ENCODE data around the gene CDHR3. TPM values are rescaled to one million over a fixed set of nuclear protein-coding genes. Genes with fewer than 3 reads are reported as not detected.

CDHR3 gene
- total and polyA plus RNA-seq, 9 of the 15 experiments (the other 6 are each of a cell fraction or from before 2014, with no cell fraction given), result 0.03 to 0.66 (median 0.24) TPM; not detected in 1

GRCh38 chr7:105924945-105925344 is 38.1 kb upstream of the CDHR3 start:
- no peak for ATAC-seq
- in situ Hi-C loops (cut with MboI), result no loop called here
- no peak for FAIRE-seq

More at GRCh38 chr7:105924945-105925344, 38.1 kb upstream of the CDHR3 start:
- Histone ChIP-seq H3K9me3 (replicated peaks; ENCODE audit: control insufficient read depth, insufficient read depth, low read depth, low read length) (no peaks in the 10 kb centered on the region; the same call in 1 of the 2 replicates), H3K4me3 (no peak overlapping the region), H3K27me3 (ENCODE audit: control insufficient read depth in 2 of 2, insufficient read depth in 2 of 2, low read length in 2 of 2) (peaks cover 9 to 25% of the 10 kb centered on the region in 2 experiments; a peak in 4 of 5 replicates), H3K79me2 (ENCODE audit: control insufficient read depth, insufficient read depth, low read length) (no peaks in the 10 kb centered on the region), H3K4me1 (replicated peaks in 1 of 2; ENCODE audit: control insufficient read depth in 2 of 2, insufficient read depth in 2 of 2, low read length in 2 of 2) (no peaks in the 10 kb centered on the region), H3K27ac (ENCODE audit: extremely low read depth, low read depth, low read length) (no peak overlapping the region), H4K20me1 (replicated peaks; ENCODE audit: control insufficient read depth, insufficient read depth, low read length) (no peaks in the 10 kb centered on the region), H3K9ac (ENCODE audit: insufficient read depth in 1 of 2, low read depth in 2 of 2, low read length in 2 of 2) (no peak overlapping the region), H3K36me3 (ENCODE audit: control insufficient read depth, insufficient read depth, low read length) (no peaks in the 10 kb centered on the region), H3K4me2 (ENCODE audit: insufficient read depth, low read length) (no peak overlapping the region), H2AFZ (ENCODE audit: low read depth, low read length) (no peak overlapping the region), H3K9me1 (ENCODE audit: control insufficient read depth, insufficient read depth, low read length) (no peaks in the 10 kb centered on the region)
- DNase-seq (ENCODE audit: extremely low read depth in 1 of 4, low spot score in 3 of 4), result no peak
- intact Hi-C loops (cut with micrococcal nuclease), result no loop called here
- no TSS peak for BruUV-seq (replicated peaks)
- CTCF ChIA-PET (ENCODE audit: low intra/inter-chr PET ratio), result no interaction called here
- 0% methylated on average over 1 of the region's 1 CpG for WGBS (ENCODE audit: insufficient coverage, low coverage, missing lambda C conversion rate)
- TF ChIP-seq MAFG (tag; conservative IDR thresholded peaks at IDR 0.05) (no peak), ARID4B (CRISPR knock-in tag; IDR thresholded peaks at IDR 0.05) (no peak)
- TF ChIP-seq, protein P1, sequence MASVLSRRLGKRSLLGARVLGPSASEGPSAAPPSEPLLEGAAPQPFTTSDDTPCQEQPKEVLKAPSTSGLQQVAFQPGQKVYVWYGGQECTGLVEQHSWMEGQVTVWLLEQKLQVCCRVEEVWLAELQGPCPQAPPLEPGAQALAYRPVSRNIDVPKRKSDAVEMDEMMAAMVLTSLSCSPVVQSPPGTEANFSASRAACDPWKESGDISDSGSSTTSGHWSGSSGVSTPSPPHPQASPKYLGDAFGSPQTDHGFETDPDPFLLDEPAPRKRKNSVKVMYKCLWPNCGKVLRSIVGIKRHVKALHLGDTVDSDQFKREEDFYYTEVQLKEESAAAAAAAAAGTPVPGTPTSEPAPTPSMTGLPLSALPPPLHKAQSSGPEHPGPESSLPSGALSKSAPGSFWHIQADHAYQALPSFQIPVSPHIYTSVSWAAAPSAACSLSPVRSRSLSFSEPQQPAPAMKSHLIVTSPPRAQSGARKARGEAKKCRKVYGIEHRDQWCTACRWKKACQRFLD (CRISPR knock-in tag; IDR thresholded peaks at IDR 0.05), result no peak
- TF ChIP-seq, protein P2, sequence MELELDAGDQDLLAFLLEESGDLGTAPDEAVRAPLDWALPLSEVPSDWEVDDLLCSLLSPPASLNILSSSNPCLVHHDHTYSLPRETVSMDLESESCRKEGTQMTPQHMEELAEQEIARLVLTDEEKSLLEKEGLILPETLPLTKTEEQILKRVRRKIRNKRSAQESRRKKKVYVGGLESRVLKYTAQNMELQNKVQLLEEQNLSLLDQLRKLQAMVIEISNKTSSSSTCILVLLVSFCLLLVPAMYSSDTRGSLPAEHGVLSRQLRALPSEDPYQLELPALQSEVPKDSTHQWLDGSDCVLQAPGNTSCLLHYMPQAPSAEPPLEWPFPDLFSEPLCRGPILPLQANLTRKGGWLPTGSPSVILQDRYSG (tag; conservative IDR thresholded peaks at IDR 0.05; ENCODE audit: low read depth), result no peak
- POLR2A ChIA-PET, result no interaction called here

All from K562 (cell line).